Measurements from ENCODE around the gene ATP1A1. TPM values are rescaled to one million over a fixed set of nuclear protein-coding genes. Genes with fewer than 3 reads are reported as not detected.

Gene ATP1A1
- total RNA-seq, 4 donors from 2014 or later: 556 to 703 (median 561) TPM

GRCh38 chr1:116389013-116389412 lies 16.0 kb downstream of the ATP1A1 start:
- 67% methylated on average over 2 of the region's 2 CpGs for WGBS
- Histone ChIP-seq H3K36me3 (peaks cover 97% of the 10 kb centered on the region), H3K4me3 (no peak overlapping the region), H3K9me3 (no peaks in the 10 kb centered on the region), H3K27ac (no peak overlapping the region), H3K4me1 (peaks cover 17% of the 10 kb centered on the region), H3K27me3 (no peaks in the 10 kb centered on the region)
- no peak for DNase-seq (ENCODE audit: low spot score in 2 of 2)
- no peak for TF ChIP-seq EP300 (IDR thresholded peaks at IDR 0.05)
- no peak for TF ChIP-seq POLR2AphosphoS5 (IDR thresholded peaks at IDR 0.05)
- no peak for TF ChIP-seq POLR2A (IDR thresholded peaks at IDR 0.05)
- TF ChIP-seq, protein P1, sequence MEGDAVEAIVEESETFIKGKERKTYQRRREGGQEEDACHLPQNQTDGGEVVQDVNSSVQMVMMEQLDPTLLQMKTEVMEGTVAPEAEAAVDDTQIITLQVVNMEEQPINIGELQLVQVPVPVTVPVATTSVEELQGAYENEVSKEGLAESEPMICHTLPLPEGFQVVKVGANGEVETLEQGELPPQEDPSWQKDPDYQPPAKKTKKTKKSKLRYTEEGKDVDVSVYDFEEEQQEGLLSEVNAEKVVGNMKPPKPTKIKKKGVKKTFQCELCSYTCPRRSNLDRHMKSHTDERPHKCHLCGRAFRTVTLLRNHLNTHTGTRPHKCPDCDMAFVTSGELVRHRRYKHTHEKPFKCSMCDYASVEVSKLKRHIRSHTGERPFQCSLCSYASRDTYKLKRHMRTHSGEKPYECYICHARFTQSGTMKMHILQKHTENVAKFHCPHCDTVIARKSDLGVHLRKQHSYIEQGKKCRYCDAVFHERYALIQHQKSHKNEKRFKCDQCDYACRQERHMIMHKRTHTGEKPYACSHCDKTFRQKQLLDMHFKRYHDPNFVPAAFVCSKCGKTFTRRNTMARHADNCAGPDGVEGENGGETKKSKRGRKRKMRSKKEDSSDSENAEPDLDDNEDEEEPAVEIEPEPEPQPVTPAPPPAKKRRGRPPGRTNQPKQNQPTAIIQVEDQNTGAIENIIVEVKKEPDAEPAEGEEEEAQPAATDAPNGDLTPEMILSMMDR (IDR thresholded peaks at IDR 0.05): no peak

- H3K9me3 ChIP-seq: no peaks in the 10 kb centered on the region
- H3K36me3 ChIP-seq: peaks cover 99% of the 10 kb centered on the region
- H3K4me1 ChIP-seq: peaks cover 16% of the 10 kb centered on the region
- DNase-seq (ENCODE audit: low spot score in 2 of 2): no peak
- H3K27ac ChIP-seq: no peak overlapping the region
- H3K4me3 ChIP-seq: no peak overlapping the region
- H3K27me3 ChIP-seq: no peaks in the 10 kb centered on the region
- TF ChIP-seq, protein P1 (IDR thresholded peaks at IDR 0.05): no peak
- no peak for TF ChIP-seq EP300 (IDR thresholded peaks at IDR 0.05)
- TF ChIP-seq POLR2AphosphoS5 (IDR thresholded peaks at IDR 0.05): no peak
- TF ChIP-seq POLR2A (IDR thresholded peaks at IDR 0.05): no peak
- WGBS: 94% methylated on average over 6 of the region's 6 CpGs
These were observed 16.6 kb downstream of the ATP1A1 start for GRCh38 chr1:116389686-116390085.

GRCh38 chr1:116390195-116390594 lies 17.2 kb downstream of the ATP1A1 start:
- DNase-seq (ENCODE audit: low spot score in 2 of 2): no peak
- 87% methylated on average over 5 of the region's 5 CpGs for WGBS
- no peak overlapping the region for H3K4me3 ChIP-seq
- H3K9me3 ChIP-seq: no peaks in the 10 kb centered on the region
- no peaks in the 10 kb centered on the region for H3K27me3 ChIP-seq
- peaks cover 99% of the 10 kb centered on the region for H3K36me3 ChIP-seq
- peaks cover 16% of the 10 kb centered on the region for H3K4me1 ChIP-seq
- H3K27ac ChIP-seq: no peak overlapping the region
- no peak for TF ChIP-seq POLR2AphosphoS5 (IDR thresholded peaks at IDR 0.05)
- TF ChIP-seq, protein P1 (IDR thresholded peaks at IDR 0.05): no peak

DNA sequence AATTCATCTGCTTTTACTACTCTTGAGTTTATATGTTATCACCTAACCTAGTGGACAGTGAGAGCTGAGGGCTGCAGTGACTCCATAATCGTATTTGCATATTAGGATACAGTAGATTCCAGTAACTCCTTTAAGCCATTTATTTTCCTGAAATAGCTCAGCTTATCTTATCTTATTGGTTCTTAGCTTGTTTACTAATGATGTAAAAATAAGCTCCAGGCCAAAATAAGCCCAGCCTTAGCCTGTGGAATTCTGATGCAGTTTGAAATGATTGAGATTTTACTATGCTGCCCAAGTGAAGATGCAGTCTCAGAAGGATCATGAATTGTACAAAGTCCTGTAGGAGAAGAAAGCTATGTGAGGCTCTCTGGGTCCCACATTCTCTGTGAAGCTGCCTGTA lies 18.1 kb downstream of the ATP1A1 start:
- H3K27me3 ChIP-seq: no peaks in the 10 kb centered on the region
- no peaks in the 10 kb centered on the region for H3K9me3 ChIP-seq
- WGBS: 87% methylated on average over 1 of the region's 1 CpG
- no peak for DNase-seq (ENCODE audit: low spot score in 2 of 2)
- peaks cover 100% of the 10 kb centered on the region for H3K36me3 ChIP-seq
- TF ChIP-seq, protein P1 (IDR thresholded peaks at IDR 0.05): no peak
- no peak for TF ChIP-seq EP300 (IDR thresholded peaks at IDR 0.05)
- TF ChIP-seq POLR2AphosphoS5 (IDR thresholded peaks at IDR 0.05): no peak
- H3K27ac ChIP-seq: no peak overlapping the region
- no peak overlapping the region for H3K4me3 ChIP-seq
- peaks cover 16% of the 10 kb centered on the region for H3K4me1 ChIP-seq

DNA sequence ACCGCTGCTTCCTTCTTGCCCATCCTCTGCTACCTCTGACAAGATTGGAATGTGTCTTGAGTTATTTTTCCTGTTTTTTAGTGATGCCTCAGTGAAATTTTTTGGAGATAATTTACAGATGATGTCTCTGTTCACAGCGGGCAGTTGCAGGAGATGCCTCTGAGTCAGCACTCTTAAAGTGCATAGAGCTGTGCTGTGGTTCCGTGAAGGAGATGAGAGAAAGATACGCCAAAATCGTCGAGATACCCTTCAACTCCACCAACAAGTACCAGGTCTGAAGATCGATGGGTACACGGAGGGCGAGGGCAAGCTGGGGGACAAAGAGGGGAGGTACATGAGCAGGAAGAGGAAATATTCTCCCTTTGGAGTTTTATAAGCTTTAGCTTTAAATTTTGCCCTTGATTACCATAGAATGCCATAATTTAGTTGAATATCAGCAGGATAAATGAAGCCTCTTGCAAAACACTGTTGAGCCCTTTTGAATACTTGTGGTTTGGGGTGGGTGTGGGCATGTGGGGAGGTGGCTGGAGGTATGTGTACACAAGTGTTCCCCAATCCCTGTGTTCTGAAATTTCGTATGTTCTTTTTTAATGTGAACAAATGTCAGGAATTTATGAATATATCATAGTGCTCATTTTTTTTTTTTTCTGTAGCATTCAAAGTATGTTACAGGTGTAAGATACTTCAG lies 19.8 kb downstream of the ATP1A1 start:
- Histone ChIP-seq H3K4me1 (peaks cover 5% of the 10 kb centered on the region), H3K27ac (no peak overlapping the region), H3K4me3 (no peak overlapping the region), H3K36me3 (peaks cover 100% of the 10 kb centered on the region), H3K9me3 (no peaks in the 10 kb centered on the region), H3K27me3 (no peaks in the 10 kb centered on the region)
- WGBS: 92% methylated on average over 10 of the region's 10 CpGs
- TF ChIP-seq POLR2AphosphoS5 (IDR thresholded peaks at IDR 0.05) (no peak), EP300 (IDR thresholded peaks at IDR 0.05) (no peak), POLR2A (IDR thresholded peaks at IDR 0.05) (no peak)
- TF ChIP-seq, protein P1 (IDR thresholded peaks at IDR 0.05): no peak
- no peak for DNase-seq (ENCODE audit: low spot score in 2 of 2)

All from suprapubic skin (tissue), 4 donors.